Colonic mucosa (tissue), 4 donors: ENCODE data around the gene CRYGS. TPM values are rescaled to one million over a fixed set of nuclear protein-coding genes. Genes with fewer than 3 reads are reported as not detected.
A peak's percentile ranks its signal among the peaks of the same experiment; 100 is the strongest.
"Not testable (repeated sequence)": the region's sequence is repeated elsewhere in the genome, so short reads cannot be mapped to it uniquely, and the experiment has no call there.

Experiments
- DNase-seq: peaks from one replicate; pipeline ENCODE4 v3.0.0-alpha.2; 2020
- H3K27ac ChIP-seq: fragments of 200-600 bp; one replicate; pipeline ENCODE4 v1.8.0; 2021
- H3K27me3 ChIP-seq: fragments of 200-600 bp; one replicate; pipeline ENCODE4 v1.8.0; 2021
- H3K36me3 ChIP-seq: fragments of 200-600 bp; one replicate; pipeline ENCODE4 v1.8.0; 2021
- H3K4me1 ChIP-seq: fragments of 200-600 bp; one replicate; pipeline ENCODE4 v1.8.0; 2021; ENCODE audit warnings: mild to moderate bottlenecking
- H3K4me3 ChIP-seq: fragments of 200-600 bp; one replicate; pipeline ENCODE4 v1.8.0; 2021
- H3K9ac ChIP-seq, 2 donors: one replicate each; pipeline ENCODE4 v1.7.0; 2013; ENCODE audit warnings: control low read depth in 2 of 2, low read depth in 2 of 2, low read length in 2 of 2
- H3K9me3 ChIP-seq: fragments of 200-600 bp; one replicate; pipeline ENCODE4 v1.8.0; 2021
- CTCF ChIP-seq: fragments of 200-600 bp; IDR thresholded peaks from one replicate; pipeline ENCODE4 v1.8.0; 2022; ENCODE audit warnings: antibody characterized with exemption, mild to moderate bottlenecking
- intact Hi-C: fragments of 100-400 bp; cut with DNase I; formaldehyde crosslinking; loops from one replicate; pipeline ENCODE4 v1.14.1; 2022
- total RNA-seq, 2 donors: library from RNA; stranded (reverse); fragmentation: NEBNext Ultra II Directional in 1 of 2; extraction: Animal tissue kit (Norgen Biotek cat#: 25700) in 1 of 2; gene quantifications; one replicate each; pipeline ENCODE4 v1.2.1, GENCODE V29; 2021
- donor health status: healthy.
- donor health status: DM: no; HTN: no; CAD: no.
- donor health status: DM: no; HTN: no; CAD: no.

The CRYGS gene
- total RNA-seq, 2 donors from 2014 or later, result 2.3 to 2.6 TPM

GRCh38 chr3:186569779-186570095 lies 25.6 kb upstream of the CRYGS start:
- Histone ChIP-seq H3K4me3 (peak overlapping the region; percentile 62), H3K4me1 (peaks cover 12% of the 10 kb centered on the region), H3K36me3 (no peaks in the 10 kb centered on the region), H3K27ac (peak overlapping the region; percentile 66), H3K27me3 (no peaks in the 10 kb centered on the region), H3K9me3 (no peaks in the 10 kb centered on the region), H3K9ac (peak overlapping the region; percentile 49 to 96)
- no peak for DNase-seq
- TF ChIP-seq CTCF, result no peak
- intact Hi-C loops, result loop anchor here (5.0 kb wide), 1 partner anchor 213 kb away; the partner anchor contains the start of gene EIF4A2

- H3K27ac ChIP-seq, H3K27me3 ChIP-seq, H3K9me3 ChIP-seq, H3K36me3 ChIP-seq: not testable (repeated sequence)
- H3K4me1 ChIP-seq, result peaks cover 12% of the 10 kb centered on the region
- H3K4me3 ChIP-seq, result peak overlapping the region; percentile 62
- H3K9ac ChIP-seq, result peak overlapping the region; percentile 49 to 96
- peak; percentile 30 for DNase-seq
- intact Hi-C loops, result loop anchor here (5.0 kb wide), 1 partner anchor 213 kb away; the partner anchor contains the start of gene EIF4A2
Observed at GRCh38 chr3:186569361-186569760, 25.2 kb upstream of the CRYGS start.

GRCh38 chr3:186567072-186567921 lies 23.1 kb upstream of the CRYGS start, which contains the start of gene TBCCD1:
TBCCD1 (minus strand) TSS chr3:186567339; CDS start chr3:186564329, 3,010 bp downstream.
- intact Hi-C loops, result loop anchor here (5.0 kb wide), 1 partner anchor 215 kb away; the partner anchor contains the start of gene EIF4A2
- peak within 1 kb of the TSS; percentile 96 to 98 for H3K9ac ChIP-seq
- H3K4me1 ChIP-seq, result peaks cover 7% of the 10 kb centered on the region
- H3K27ac ChIP-seq, result peak within 1 kb of the TSS; percentile 81
- TF ChIP-seq CTCF, result no peak
- H3K9me3 ChIP-seq, result no peaks in the 10 kb centered on the region
- H3K4me3 ChIP-seq, result peak within 1 kb of the TSS; percentile 61
- peak; percentile 94 for DNase-seq
- H3K36me3 ChIP-seq, result no peaks in the 10 kb centered on the region
- no peaks in the 10 kb centered on the region for H3K27me3 ChIP-seq

- Histone ChIP-seq H3K9me3 (no peaks in the 10 kb centered on the region), H3K4me1 (peaks cover 6% of the 10 kb centered on the region), H3K36me3 (no peaks in the 10 kb centered on the region), H3K9ac (peak overlapping the region; percentile 96 to 98), H3K4me3 (peak overlapping the region; percentile 61), H3K27ac (peak overlapping the region; percentile 81), H3K27me3 (no peaks in the 10 kb centered on the region)
- no peak for DNase-seq
- intact Hi-C loops, result loop anchor here (5.0 kb wide), 1 partner anchor 216 kb away; the partner anchor contains the start of gene EIF4A2
- TF ChIP-seq CTCF, result no peak
Observed at GRCh38 chr3:186566772-186567071, 22.5 kb upstream of the CRYGS start.

- Histone ChIP-seq H3K4me3 (no peak overlapping the region), H3K4me1 (no peaks in the 10 kb centered on the region), H3K27ac (no peak overlapping the region), H3K36me3 (no peaks in the 10 kb centered on the region), H3K9ac (no peak overlapping the region), H3K27me3 (no peaks in the 10 kb centered on the region), H3K9me3 (no peaks in the 10 kb centered on the region)
- no peak for TF ChIP-seq CTCF
- no peak for DNase-seq
- intact Hi-C loops, result no loop called here
Observed at GRCh38 chr3:186564586-186564985, 20.4 kb upstream of the CRYGS start.

GRCh38 chr3:186552408-186553031 lies 8.3 kb upstream of the CRYGS start:
- no peaks in the 10 kb centered on the region for H3K36me3 ChIP-seq
- TF ChIP-seq CTCF, result no peak
- intact Hi-C loops, result no loop called here
- no peak for DNase-seq
- no peaks in the 10 kb centered on the region for H3K4me1 ChIP-seq
- H3K27ac ChIP-seq, result no peak overlapping the region
- H3K9me3 ChIP-seq, result no peaks in the 10 kb centered on the region
- no peak overlapping the region for H3K4me3 ChIP-seq
- no peaks in the 10 kb centered on the region for H3K27me3 ChIP-seq
- no peak overlapping the region for H3K9ac ChIP-seq
